Duodenal mucosa (tissue), 2 donors: Measurements from ENCODE around the gene HJURP.

ENCODE experiments used
- H3K27ac ChIP-seq: one replicate; pipeline ENCODE4 v1.7.0; 2013; ENCODE audit warnings: low read depth, low read length
- H3K27me3 ChIP-seq, 2 donors: one replicate each; pipeline ENCODE4 v1.7.0; 2013; ENCODE audit warnings: low read length in 2 of 2, control low read depth in 1 of 2; ENCODE audit not compliant: insufficient read depth in 2 of 2, control insufficient read depth in 1 of 2
- H3K36me3 ChIP-seq, 2 donors: one replicate each; pipeline ENCODE4 v1.7.0; 2013; ENCODE audit warnings: low read length in 2 of 2, control low read depth in 1 of 2; ENCODE audit not compliant: insufficient read depth in 2 of 2, control insufficient read depth in 1 of 2
- H3K4me1 ChIP-seq, 2 donors: one replicate each; pipeline ENCODE4 v1.7.0; 2013; ENCODE audit warnings: low read length in 2 of 2, control low read depth in 1 of 2; ENCODE audit not compliant: insufficient read depth in 2 of 2, control insufficient read depth in 1 of 2
- H3K4me3 ChIP-seq, 2 donors: one replicate each; pipeline ENCODE4 v1.7.0; 2013; ENCODE audit warnings: low read length in 2 of 2, low read depth in 1 of 2
- H3K9ac ChIP-seq, 2 donors: one replicate each; pipeline ENCODE4 v1.7.0; 2013; ENCODE audit warnings: low read length in 2 of 2, low read depth in 1 of 2
- H3K9me3 ChIP-seq, 2 donors: one replicate each; pipeline ENCODE4 v1.7.0; 2013; ENCODE audit warnings: low read length in 2 of 2, control low read depth in 1 of 2; ENCODE audit not compliant: control insufficient read depth in 1 of 2

The HJURP gene

DNA sequence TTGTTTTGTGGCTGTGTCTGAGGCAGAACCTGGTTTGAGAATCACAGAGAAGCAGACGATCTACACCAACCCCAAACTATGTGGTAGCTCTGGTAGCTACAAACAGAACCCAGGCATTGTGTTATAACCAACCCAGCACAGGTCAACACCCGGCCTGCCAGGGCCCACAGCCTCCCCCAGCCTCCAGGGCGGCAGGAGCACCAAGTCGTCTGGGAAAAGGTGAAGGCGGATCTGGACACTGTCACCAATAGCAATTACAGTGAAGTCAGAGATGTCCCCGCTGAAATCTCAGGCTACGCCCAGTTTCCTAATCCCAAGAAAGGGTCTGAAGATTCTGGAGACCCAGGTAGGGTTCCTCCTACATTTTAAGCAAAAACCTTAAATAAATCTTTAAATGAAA lies 3.6 kb downstream of the HJURP start:
- no peak overlapping the region for H3K4me3 ChIP-seq
- no peak overlapping the region for H3K9ac ChIP-seq
- peaks cover 0 to 21% of the 10 kb centered on the region in 2 donors for H3K36me3 ChIP-seq
- no peaks in the 10 kb centered on the region for H3K9me3 ChIP-seq
- H3K4me1 ChIP-seq: peaks cover 18 to 19% of the 10 kb centered on the region in 2 donors
- no peaks in the 10 kb centered on the region for H3K27me3 ChIP-seq
- H3K27ac ChIP-seq: no peak overlapping the region

DNA sequence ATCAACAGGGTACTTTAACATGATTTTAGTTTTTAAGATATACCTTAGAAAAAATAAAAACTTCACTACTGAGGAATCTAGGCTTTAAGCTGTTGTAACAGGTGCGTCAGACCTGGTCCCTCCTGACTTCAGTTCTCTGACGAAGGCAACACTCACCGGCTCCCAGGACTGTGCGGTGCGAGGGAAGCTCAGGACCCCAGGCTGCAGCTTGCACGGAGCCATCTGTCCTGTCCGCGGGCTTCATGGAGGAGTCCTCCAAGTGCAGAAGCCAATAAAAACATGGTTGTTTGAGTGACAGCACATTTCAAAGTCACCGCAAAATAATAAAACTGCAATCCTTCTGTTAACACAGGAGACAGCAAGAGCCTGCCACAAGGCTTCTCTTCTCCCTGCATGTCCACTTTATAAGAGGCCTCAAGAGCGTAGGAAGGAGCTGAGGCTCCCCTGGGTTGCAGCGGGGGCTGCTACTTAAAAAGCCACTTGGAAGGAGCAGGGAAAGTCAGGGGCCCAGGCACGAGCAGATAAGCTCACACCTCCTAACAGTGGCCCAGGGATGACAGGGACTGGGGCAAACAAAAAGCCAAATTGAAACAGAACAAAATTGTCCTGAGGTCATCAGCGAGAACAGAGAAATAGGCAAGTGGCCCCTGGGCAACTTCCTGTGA lies 4.6 kb downstream of the HJURP start:
- Histone ChIP-seq H3K4me1 (peaks cover 18 to 19% of the 10 kb centered on the region in 2 donors), H3K27me3 (no peaks in the 10 kb centered on the region), H3K36me3 (peaks cover 0 to 21% of the 10 kb centered on the region in 2 donors), H3K4me3 (no peak overlapping the region), H3K9me3 (no peaks in the 10 kb centered on the region), H3K9ac (no peak overlapping the region), H3K27ac (no peak overlapping the region)

DNA sequence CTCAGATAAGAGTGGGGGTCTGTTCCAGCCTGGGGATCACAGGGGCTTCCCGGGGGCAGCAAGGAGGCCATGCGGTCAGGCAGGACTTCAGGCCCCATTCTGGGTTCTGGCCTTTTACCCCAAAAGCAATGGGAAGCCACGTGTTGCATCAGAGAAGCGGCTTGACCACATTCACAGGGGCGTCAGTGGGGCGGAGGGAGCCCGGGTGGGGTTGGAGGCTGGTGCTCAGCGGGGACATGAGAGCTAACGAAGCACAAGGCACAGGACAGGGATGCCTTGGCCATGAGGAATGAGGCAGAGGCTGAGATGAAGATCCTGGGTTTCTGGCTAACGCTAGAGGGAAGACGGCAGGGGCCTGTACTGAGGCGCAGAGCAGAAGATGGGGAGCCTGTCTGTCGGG lies 6.1 kb downstream of the HJURP start:
- Histone ChIP-seq H3K27ac (no peak overlapping the region), H3K9ac (no peak overlapping the region), H3K4me3 (no peak overlapping the region), H3K4me1 (peaks cover 9 to 13% of the 10 kb centered on the region in 2 donors), H3K36me3 (peaks cover 0 to 29% of the 10 kb centered on the region in 2 donors), H3K9me3 (no peaks in the 10 kb centered on the region), H3K27me3 (no peaks in the 10 kb centered on the region)

DNA sequence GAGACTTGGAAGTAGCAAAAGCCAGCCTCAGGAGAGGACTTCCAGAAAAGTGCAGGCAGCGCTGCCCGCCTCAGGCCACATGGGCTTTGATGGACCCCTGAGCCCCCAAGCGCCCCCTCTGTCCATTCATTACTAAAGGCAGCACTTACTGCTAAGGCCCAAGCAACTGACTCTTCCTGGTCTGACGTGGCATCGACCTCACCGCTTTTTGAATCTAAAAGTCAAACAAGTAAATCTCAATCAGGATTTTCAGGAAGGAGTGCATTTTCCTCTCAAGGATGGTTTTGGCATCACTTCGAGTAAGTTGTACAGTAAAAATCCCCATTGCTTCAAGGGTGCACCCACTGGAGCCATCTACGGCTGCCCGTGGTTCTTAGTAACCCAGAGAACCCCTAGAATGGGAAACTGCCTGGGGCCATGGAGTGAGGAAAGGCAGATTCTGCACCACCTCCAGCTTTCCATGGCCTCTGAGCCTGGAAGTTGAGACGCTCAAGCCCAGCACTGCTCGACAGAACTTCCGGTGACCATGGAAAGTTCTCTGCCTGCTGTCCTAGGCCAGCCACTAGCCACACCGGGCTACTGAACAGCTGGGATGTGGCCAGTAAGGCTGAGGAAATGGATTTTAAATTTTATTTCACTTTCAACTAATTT lies 7.0 kb downstream of the HJURP start:
- H3K36me3 ChIP-seq: peaks cover 0 to 35% of the 10 kb centered on the region in 2 donors

DNA sequence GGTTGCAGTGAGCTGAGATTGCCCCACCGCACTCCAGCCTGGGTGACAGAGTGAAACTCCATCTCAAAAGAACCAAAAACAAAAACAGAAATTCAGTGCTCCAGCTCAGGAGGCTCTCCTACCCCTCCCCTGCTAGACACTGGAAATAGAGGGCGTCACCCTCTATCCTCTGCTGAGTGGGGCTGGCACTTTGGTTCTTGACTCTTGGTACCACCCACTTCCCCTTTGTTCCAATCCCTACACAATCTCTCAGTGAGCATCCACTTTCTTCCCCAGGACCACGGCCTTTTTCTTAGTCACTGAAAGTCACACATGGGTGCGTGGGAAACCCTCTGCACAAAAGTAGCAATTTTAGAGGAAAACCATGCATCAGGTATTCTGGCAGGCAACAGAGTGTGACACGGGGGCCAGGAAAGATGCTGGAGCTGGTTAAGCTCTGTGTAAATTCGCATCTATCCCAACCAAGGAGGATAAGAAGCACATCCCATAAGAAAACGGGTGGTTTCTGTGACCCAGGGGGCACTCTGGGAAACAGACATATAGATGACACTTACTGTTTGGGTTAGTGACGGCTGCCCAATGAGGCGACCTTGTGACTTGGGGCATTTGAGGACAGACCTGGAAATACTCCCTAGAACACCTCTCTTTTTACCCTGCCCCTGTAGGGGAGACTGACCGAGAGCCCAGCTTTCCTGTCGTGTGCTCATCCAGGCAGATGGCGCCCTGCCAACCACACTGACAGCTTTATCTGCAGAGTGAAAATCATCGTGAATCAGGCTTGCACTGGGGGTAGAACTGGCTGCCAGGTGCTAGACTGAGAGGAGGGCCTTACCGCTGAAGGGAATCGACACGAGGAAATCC lies 7.7 kb downstream of the HJURP start:
- Histone ChIP-seq H3K27me3 (no peaks in the 10 kb centered on the region), H3K36me3 (peaks cover 0 to 40% of the 10 kb centered on the region in 2 donors), H3K4me1 (no peaks in the 10 kb centered on the region), H3K9ac (no peak overlapping the region), H3K9me3 (no peaks in the 10 kb centered on the region), H3K27ac (no peak overlapping the region), H3K4me3 (no peak overlapping the region)

More for the DNA sequence above, 7.0 kb downstream of the HJURP start:
- no peak overlapping the region for H3K9ac ChIP-seq
- no peak overlapping the region for H3K27ac ChIP-seq
- no peaks in the 10 kb centered on the region for H3K27me3 ChIP-seq
- peaks cover under 1 to 5% of the 10 kb centered on the region in 2 donors for H3K4me1 ChIP-seq
- no peaks in the 10 kb centered on the region for H3K9me3 ChIP-seq
- no peak overlapping the region for H3K4me3 ChIP-seq

DNA sequence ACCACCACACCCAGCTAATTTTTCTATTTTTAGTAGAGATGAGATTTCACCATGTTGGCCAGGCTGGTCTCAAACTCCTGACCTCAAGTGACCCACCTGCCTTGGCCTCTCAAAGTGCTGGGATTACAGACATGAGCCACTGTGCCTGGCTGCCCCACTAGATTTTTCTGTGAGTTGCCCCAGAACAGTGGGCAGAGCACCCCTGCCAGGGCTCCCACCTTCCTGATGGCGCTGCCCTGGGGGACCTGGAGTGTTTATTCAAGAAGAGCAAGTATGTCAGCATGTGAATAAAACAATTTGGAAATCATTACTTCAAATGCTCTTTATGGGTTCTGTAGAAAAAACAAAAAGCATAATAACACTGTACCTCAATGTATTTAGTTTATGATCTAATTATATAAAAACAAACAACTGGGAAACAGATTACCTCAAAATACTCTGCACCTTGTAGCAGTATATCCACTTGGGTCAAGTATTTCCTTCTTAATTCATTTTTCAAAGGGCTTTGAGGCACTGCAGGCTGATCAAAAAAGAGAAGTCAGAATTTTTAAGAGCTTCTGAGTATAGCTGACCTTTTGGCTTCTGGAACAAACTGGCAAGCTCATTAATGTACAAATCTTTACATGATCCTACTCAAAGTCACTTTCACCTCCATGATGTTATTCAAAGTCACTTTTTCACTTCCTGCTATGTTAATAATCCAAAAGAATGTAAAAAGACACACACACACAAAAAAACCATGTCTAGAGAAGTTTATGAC lies 8.9 kb downstream of the HJURP start:
- H3K4me1 ChIP-seq: no peaks in the 10 kb centered on the region
- H3K9me3 ChIP-seq: no peaks in the 10 kb centered on the region
- H3K9ac ChIP-seq: no peak overlapping the region
- no peaks in the 10 kb centered on the region for H3K27me3 ChIP-seq
- no peak overlapping the region for H3K4me3 ChIP-seq
- no peak overlapping the region for H3K27ac ChIP-seq
- peaks cover 0 to 48% of the 10 kb centered on the region in 2 donors for H3K36me3 ChIP-seq

DNA sequence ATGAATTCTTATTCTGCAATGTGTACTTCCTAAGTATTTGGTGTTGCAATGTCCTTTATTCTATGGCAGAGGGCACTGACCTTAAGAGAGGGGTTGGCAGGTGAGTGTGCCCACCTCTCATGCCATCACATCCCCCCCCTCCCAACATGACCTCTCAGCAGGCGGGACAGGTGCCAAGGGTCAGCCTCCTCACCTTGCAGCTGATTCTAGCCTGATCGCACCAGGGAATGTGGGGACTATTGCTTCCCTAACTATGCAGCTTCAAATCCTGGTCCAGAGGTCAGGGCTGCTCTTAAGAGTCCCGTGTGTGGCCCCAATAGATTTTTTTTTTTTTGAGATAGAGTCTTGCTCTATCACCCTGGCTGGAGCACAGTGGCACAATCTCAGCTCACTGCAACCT lies 9.5 kb downstream of the HJURP start:
- no peaks in the 10 kb centered on the region for H3K9me3 ChIP-seq
- peaks cover 0 to 47% of the 10 kb centered on the region in 2 donors for H3K36me3 ChIP-seq
- H3K9ac ChIP-seq: no peak overlapping the region
- H3K4me3 ChIP-seq: no peak overlapping the region
- no peaks in the 10 kb centered on the region for H3K4me1 ChIP-seq
- no peak overlapping the region for H3K27ac ChIP-seq
- no peaks in the 10 kb centered on the region for H3K27me3 ChIP-seq

DNA sequence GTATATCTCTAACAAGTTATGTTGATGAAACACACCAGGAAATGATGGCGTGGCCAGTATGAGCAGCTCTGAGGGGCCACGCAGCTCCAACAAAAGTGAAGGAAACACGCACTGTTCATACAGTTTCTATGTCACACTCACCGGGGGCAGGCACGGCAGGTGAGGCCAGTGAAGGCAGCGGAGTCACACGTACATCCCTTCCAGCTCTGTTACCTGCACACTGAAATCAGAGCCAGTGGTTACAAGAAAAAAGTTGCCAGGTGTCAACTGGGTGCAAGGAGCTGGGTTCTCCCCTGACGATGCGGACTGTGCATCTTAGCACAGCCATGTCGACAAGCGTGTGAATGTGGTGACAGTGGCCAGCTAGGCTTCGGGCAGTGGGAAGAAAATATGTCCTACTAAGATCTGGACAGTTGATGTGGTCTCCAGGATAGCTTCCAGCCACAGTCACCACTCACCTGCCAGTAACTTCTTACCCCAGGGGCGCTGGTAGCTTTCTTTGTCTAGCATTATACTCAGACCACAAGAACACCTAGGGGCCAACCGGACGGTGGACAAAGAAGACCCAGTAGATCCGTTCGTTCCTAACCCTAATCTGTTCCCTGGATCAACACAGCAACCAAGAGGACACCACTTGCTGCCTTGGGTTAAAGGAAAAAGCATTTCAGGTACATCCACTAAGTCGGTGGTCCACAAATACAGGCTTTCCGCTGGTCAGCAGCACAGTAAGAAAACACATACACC lies 10.1 kb downstream of the HJURP start:
- Histone ChIP-seq H3K9me3 (no peaks in the 10 kb centered on the region), H3K9ac (no peak overlapping the region), H3K27me3 (no peaks in the 10 kb centered on the region), H3K4me3 (no peak overlapping the region), H3K27ac (no peak overlapping the region), H3K4me1 (no peaks in the 10 kb centered on the region), H3K36me3 (peaks cover 0 to 51% of the 10 kb centered on the region in 2 donors)

DNA sequence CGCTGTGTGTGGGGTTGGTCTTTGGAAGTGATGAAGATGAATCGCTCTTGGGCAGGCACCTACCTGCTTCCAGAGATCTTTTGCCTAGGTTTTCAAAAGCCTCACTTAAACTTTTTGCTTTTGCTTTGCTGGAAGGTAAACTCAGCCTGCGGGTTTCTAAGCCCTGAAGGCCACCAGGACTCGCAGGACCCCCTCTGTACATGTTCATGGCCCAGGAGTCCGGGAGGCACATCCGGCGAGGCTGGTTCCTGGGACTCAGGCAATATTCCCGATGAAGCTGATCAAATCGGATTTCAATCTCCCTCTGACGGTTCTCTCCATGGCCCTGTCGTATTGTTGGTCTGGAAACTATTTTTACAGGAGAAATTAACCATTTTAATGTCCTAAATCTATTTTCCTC lies 13.2 kb downstream of the HJURP start:
- H3K9me3 ChIP-seq: no peaks in the 10 kb centered on the region
- no peak overlapping the region for H3K27ac ChIP-seq
- H3K4me3 ChIP-seq: no peak overlapping the region
- H3K36me3 ChIP-seq: peaks cover 0 to 44% of the 10 kb centered on the region in 2 donors
- H3K4me1 ChIP-seq: no peaks in the 10 kb centered on the region
- no peaks in the 10 kb centered on the region for H3K27me3 ChIP-seq
- no peak overlapping the region for H3K9ac ChIP-seq
